GM21723 (cell line): ENCODE data around the gene SLC25A10.
"Not testable (repeated sequence)": the region's sequence is repeated elsewhere in the genome, so short reads cannot be mapped to it uniquely, and the experiment has no call there.

ENCODE experiments used
- ATAC-seq: cut with Tn5 transposase; IDR thresholded peaks from one replicate; pipeline ENCODE4 v1.9.1; 2021; ENCODE audit warnings: mild to moderate bottlenecking, moderate library complexity; ENCODE audit not compliant: unreplicated experiment

SLC25A10 gene

GRCh38 chr17:81719410-81720266 lies 7.6 kb downstream of the SLC25A10 start:
- ATAC-seq, result no peak

GRCh38 chr17:81720267-81721071 lies 8.4 kb downstream of the SLC25A10 start:
- ATAC-seq, result no peak

- ATAC-seq, result no peak
Observed at GRCh38 chr17:81722184-81723120, 10.4 kb downstream of the SLC25A10 start.

GRCh38 chr17:81723651-81724209 lies 11.6 kb downstream of the SLC25A10 start:
- ATAC-seq, result no peak

GRCh38 chr17:81725439-81725838 lies 13.4 kb downstream of the SLC25A10 start:
- no peak for ATAC-seq

GRCh38 chr17:81726004-81726403 lies 13.9 kb downstream of the SLC25A10 start:
- ATAC-seq, result no peak

- ATAC-seq, result no peak
Observed at GRCh38 chr17:81727324-81728031, 15.4 kb downstream of the SLC25A10 start.

- no peak for ATAC-seq
Observed at GRCh38 chr17:81733507-81734404, 21.7 kb downstream of the SLC25A10 start.

GRCh38 chr17:81734405-81735263 lies 22.6 kb downstream of the SLC25A10 start:
- ATAC-seq, result no peak

GRCh38 chr17:81735264-81736102 lies 23.4 kb downstream of the SLC25A10 start:
- ATAC-seq, result no peak

- no peak for ATAC-seq
Observed at GRCh38 chr17:81737947-81738800, 26.1 kb downstream of the SLC25A10 start.

- ATAC-seq, result no peak
Observed at GRCh38 chr17:81738801-81739393, 26.8 kb downstream of the SLC25A10 start.

- ATAC-seq, result not testable (repeated sequence)
Observed at GRCh38 chr17:81739593-81739992, 27.5 kb downstream of the SLC25A10 start.

- no peak for ATAC-seq
Observed at GRCh38 chr17:81740395-81740961, 28.4 kb downstream of the SLC25A10 start.

GRCh38 chr17:81741049-81741593 lies 29.0 kb downstream of the SLC25A10 start:
- ATAC-seq, result no peak
